ENCODE data around the gene GABARAP. TPM values are rescaled to one million over a fixed set of nuclear protein-coding genes. Genes with fewer than 3 reads are reported as not detected.

GABARAP gene
- total RNA-seq, 2 donors from 2014 or later, result 187 to 446 TPM

DNA sequence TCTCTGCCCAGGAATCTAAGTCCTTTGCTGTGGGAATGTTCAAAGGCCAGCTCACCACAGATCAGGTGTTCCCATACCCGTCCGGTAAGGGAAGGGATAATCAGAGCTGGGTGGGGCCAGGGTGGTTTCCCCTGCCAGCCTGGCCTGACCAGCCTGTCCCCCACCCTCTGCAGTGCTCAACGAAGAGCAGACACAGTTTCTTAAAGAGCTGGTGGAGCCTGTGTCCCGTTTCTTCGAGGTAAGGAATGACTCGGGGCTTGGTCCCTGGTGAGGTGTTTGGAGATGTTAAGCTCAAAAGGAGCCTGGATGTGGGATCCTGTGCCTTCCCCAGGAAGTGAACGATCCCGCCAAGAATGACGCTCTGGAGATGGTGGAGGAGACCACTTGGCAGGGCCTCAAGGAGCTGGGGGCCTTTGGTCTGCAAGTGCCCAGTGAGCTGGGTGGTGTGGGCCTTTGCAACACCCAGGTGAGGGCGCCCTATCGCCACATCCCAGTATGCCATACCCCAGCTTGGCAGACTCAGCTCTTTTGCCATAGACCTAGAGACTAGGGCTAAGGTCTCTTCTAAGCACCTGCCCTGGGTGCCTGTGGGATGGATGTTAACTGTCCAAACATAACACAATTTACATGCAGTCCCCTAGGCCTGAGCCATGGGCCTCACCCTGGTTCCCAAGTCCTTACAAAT, 21.5 kb downstream of the GABARAP start:
- peaks cover 25 to 49% of the 10 kb centered on the region in 2 donors for H3K4me1 ChIP-seq (ENCODE audit: control insufficient read depth in 1 of 2, low read depth in 2 of 2)

DNA sequence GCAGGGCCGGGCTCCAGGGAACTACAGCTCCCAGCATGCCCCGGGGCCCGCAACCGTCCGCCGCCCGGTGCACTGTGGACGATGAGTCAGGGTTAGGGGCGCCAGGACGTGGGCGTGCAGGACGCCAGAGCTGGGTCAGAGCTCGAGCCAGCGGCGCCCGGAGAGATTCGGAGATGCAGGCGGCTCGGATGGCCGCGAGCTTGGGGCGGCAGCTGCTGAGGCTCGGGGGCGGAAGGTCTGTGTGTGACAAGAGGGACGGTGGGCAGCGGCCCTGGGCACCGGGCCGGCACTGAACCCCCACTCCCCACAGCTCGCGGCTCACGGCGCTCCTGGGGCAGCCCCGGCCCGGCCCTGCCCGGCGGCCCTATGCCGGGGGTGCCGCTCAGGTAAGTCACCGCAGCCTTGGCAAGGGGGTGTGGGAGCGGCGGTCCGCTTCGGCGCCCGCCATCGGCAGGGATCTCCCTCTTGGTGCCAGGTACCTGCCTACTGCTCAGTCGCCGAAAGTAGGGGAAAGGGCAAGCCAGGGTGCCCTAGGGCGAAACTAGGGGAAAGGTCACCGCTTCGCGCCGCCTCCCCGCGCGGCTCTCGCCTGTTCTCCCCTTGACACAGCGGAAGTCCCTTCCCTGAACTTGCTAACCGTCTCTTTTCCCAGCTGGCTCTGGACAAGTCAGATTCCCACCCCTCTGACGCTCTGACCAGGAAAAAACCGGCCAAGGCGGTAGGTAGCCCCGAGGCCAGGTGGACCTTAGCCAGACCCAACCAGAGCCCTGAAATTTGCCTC, 22.2 kb downstream of the GABARAP start, which contains the start of the genes ACADVL and DLG4:
ACADVL (plus strand) TSS at position 127 of the 781 bp plus-strand sequence; CDS start at position 174, 47 bp downstream.
DLG4 (minus strand) TSS at position 25 of the 781 bp plus-strand sequence.
- H3K9me3 ChIP-seq, result no peaks in the 10 kb centered on the region
- peak within 1 kb of the TSS; percentile 83 for H3K4me3 ChIP-seq
- H3K4me1 ChIP-seq (ENCODE audit: control insufficient read depth in 1 of 2, low read depth in 2 of 2), result peaks cover 29 to 54% of the 10 kb centered on the region in 2 donors
- no peaks in the 10 kb centered on the region for H3K27me3 ChIP-seq (replicated peaks; ENCODE audit: insufficient read depth)
- H3K27ac ChIP-seq, result peak within 1 kb of the TSS; percentile 89 to 90
- TF ChIP-seq, protein P1, sequence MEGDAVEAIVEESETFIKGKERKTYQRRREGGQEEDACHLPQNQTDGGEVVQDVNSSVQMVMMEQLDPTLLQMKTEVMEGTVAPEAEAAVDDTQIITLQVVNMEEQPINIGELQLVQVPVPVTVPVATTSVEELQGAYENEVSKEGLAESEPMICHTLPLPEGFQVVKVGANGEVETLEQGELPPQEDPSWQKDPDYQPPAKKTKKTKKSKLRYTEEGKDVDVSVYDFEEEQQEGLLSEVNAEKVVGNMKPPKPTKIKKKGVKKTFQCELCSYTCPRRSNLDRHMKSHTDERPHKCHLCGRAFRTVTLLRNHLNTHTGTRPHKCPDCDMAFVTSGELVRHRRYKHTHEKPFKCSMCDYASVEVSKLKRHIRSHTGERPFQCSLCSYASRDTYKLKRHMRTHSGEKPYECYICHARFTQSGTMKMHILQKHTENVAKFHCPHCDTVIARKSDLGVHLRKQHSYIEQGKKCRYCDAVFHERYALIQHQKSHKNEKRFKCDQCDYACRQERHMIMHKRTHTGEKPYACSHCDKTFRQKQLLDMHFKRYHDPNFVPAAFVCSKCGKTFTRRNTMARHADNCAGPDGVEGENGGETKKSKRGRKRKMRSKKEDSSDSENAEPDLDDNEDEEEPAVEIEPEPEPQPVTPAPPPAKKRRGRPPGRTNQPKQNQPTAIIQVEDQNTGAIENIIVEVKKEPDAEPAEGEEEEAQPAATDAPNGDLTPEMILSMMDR (IDR thresholded peaks at IDR 0.05), result no peak
- ATAC-seq (ENCODE audit: insufficient number of reproducible peaks, low FRiP score, low read depth), result peak; percentile 72
- H3K36me3 ChIP-seq, result peaks cover 14% of the 10 kb centered on the region
- peak; percentile 89 for DNase-seq (ENCODE audit: low spot score)

More for the DNA sequence above, 21.5 kb downstream of the GABARAP start:
- Histone ChIP-seq H3K27me3 (replicated peaks; ENCODE audit: insufficient read depth) (no peaks in the 10 kb centered on the region), H3K36me3 (peaks cover 21% of the 10 kb centered on the region), H3K4me3 (peak overlapping the region; percentile 83), H3K9me3 (no peaks in the 10 kb centered on the region), H3K27ac (peak overlapping the region; percentile 89 to 90)
- TF ChIP-seq, protein P1 (IDR thresholded peaks at IDR 0.05), result peak; percentile 21
- no peak for ATAC-seq (ENCODE audit: insufficient number of reproducible peaks, low FRiP score, low read depth)
- no peak for DNase-seq (ENCODE audit: low spot score)

DNA sequence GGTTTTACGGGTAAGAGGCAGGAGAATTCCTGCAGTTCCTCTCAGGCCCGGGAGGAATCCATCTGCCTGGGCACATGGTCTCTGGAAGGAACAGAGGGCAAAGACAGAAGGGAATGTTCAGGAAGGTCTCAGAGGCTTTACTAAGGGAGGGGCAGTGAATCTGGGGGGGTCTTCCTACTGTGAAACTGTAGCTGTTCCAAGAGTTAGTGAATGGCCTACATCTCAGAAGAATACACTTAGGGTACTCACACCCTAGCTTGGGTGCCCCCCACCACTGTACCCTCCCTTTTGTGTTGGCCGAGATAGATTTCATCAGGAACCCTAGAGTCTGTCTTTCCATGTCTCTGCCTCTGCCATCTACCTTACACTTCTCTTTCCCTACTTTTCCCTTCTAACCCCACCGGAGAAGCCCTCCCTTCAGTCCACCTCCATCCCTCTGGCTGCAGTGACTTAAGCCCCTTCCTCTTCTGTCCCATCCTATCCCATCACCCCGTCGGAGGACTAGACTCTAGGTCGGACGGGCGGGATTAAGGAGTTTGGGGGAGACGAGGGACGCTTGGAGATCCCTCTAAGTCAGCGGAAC, 22.9 kb downstream of the GABARAP start:
- ATAC-seq (ENCODE audit: insufficient number of reproducible peaks, low FRiP score, low read depth), result no peak

DNA sequence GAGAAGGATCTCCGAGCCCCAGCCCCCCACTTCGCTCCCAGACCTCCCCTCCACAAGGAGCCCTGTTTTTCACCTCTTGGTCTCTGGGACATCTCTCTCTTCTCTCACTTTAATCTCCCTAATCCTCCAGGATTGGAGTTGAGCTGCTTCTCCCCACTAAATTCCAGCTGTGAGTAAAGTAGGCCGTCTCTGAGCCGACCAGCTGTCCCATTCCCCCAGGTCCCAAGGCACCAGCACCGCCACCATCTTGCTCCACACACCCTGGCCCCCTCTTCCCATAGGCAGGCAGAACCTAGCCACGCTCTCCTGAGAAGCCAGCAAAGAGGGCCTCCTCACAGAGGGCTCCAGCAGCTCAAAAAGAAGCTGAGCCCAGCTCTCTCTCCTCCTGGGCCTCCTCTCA, 23.5 kb downstream of the GABARAP start:
- Histone ChIP-seq H3K9me3 (no peaks in the 10 kb centered on the region), H3K4me3 (no peak overlapping the region), H3K36me3 (peaks cover 9% of the 10 kb centered on the region), H3K27ac (peak overlapping the region; percentile 89 to 90), H3K27me3 (replicated peaks; ENCODE audit: insufficient read depth) (no peaks in the 10 kb centered on the region), H3K4me1 (ENCODE audit: control insufficient read depth in 1 of 2, low read depth in 2 of 2) (peaks cover 31 to 59% of the 10 kb centered on the region in 2 donors)
- no peak for ATAC-seq (ENCODE audit: insufficient number of reproducible peaks, low FRiP score, low read depth)
- TF ChIP-seq, protein P1 (IDR thresholded peaks at IDR 0.05), result no peak
- DNase-seq (ENCODE audit: low spot score), result no peak

More for the DNA sequence above, 22.9 kb downstream of the GABARAP start:
- TF ChIP-seq, protein P1 (IDR thresholded peaks at IDR 0.05), result no peak
- Histone ChIP-seq H3K4me3 (peak overlapping the region; percentile 83), H3K9me3 (no peaks in the 10 kb centered on the region), H3K4me1 (ENCODE audit: control insufficient read depth in 1 of 2, low read depth in 2 of 2) (peaks cover 29 to 54% of the 10 kb centered on the region in 2 donors), H3K27me3 (replicated peaks; ENCODE audit: insufficient read depth) (no peaks in the 10 kb centered on the region), H3K36me3 (peaks cover 9% of the 10 kb centered on the region), H3K27ac (peak overlapping the region; percentile 89 to 90)
- DNase-seq (ENCODE audit: low spot score), result no peak

DNA sequence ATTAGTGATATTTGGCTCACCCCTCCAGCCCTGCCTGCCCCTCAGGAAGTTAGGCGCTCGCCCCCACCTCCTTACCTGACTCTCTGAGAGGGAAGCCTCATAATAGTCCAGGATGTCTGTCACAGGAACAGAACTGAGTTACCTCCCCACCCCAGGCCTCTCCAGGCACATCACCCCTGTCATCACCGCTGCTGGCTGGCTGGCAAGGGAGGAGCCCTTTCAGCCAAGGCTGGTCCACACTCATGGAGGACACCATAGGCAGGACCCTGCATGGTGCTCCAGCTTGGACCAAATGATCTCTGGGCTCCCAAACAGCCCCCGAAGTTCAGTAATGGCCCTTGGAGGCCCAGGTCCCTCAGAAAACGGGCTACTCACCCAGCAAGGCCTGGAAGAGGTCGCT, 24.1 kb downstream of the GABARAP start:
- H3K36me3 ChIP-seq, result peaks cover 3% of the 10 kb centered on the region
- no peaks in the 10 kb centered on the region for H3K9me3 ChIP-seq
- no peak for DNase-seq (ENCODE audit: low spot score)
- no peak for ATAC-seq (ENCODE audit: insufficient number of reproducible peaks, low FRiP score, low read depth)
- peak overlapping the region; percentile 45 to 89 for H3K27ac ChIP-seq
- H3K4me1 ChIP-seq (ENCODE audit: control insufficient read depth in 1 of 2, low read depth in 2 of 2), result peaks cover 32 to 61% of the 10 kb centered on the region in 2 donors
- no peaks in the 10 kb centered on the region for H3K27me3 ChIP-seq (replicated peaks; ENCODE audit: insufficient read depth)
- TF ChIP-seq, protein P1 (IDR thresholded peaks at IDR 0.05), result no peak
- H3K4me3 ChIP-seq, result peak overlapping the region; percentile 77

Data from thoracic aorta (tissue), 2 donors.